Liver (tissue), 9 donors: ENCODE measurements around the gene BOD1L2. TPM values are rescaled to one million over a fixed set of nuclear protein-coding genes. Genes with fewer than 3 reads are reported as not detected.

Experiments
- DNase-seq: peaks from one replicate; pipeline ENCODE4 v3.0.0-alpha.2; 2017; ENCODE audit warnings: low spot score
- H3K27ac ChIP-seq, 2 donors: one replicate each; pipeline ENCODE4 v1.7.0; 2013; ENCODE audit warnings: inconsistent platforms in 2 of 2, low read length in 2 of 2, control low read depth in 1 of 2, low read depth in 1 of 2, mild to moderate bottlenecking in 1 of 2
- H3K27me3 ChIP-seq, 4 donors: one replicate each; pipeline versions ENCODE4 v1.6.1 to v1.7.0; 2013; ENCODE audit warnings: low read length in 3 of 4, inconsistent platforms in 1 of 4, mild to moderate bottlenecking in 1 of 4, moderate library complexity in 1 of 4; ENCODE audit not compliant: control insufficient read depth in 4 of 4, insufficient read depth in 4 of 4
- H3K36me3 ChIP-seq, 4 donors: one replicate each; pipeline versions ENCODE4 v1.6.1 to v1.7.0; 2013; ENCODE audit warnings: low read length in 3 of 4, mild to moderate bottlenecking in 3 of 4, low read depth in 1 of 4, moderate library complexity in 1 of 4; ENCODE audit not compliant: control insufficient read depth in 4 of 4, insufficient read depth in 3 of 4
- H3K4me1 ChIP-seq, 4 donors: one replicate each; pipeline versions ENCODE4 v1.6.1 to v1.7.0; 2013; ENCODE audit warnings: low read length in 3 of 4, mild to moderate bottlenecking in 3 of 4, moderate library complexity in 1 of 4; ENCODE audit not compliant: control insufficient read depth in 4 of 4, insufficient read depth in 4 of 4
- H3K4me3 ChIP-seq, 3 donors: one replicate each; pipeline versions ENCODE4 v1.6.1 to v1.7.0; 2013; ENCODE audit warnings: low read length in 3 of 3, control low read depth in 1 of 3, low read depth in 1 of 3, mild to moderate bottlenecking in 1 of 3
- H3K9ac ChIP-seq, 2 donors: one replicate each; pipeline ENCODE4 v1.7.0; 2013; ENCODE audit warnings: low read length in 2 of 2, mild to moderate bottlenecking in 2 of 2, moderate library complexity in 2 of 2, control low read depth in 1 of 2, low read depth in 1 of 2
- H3K9me3 ChIP-seq, 4 donors: one replicate each; pipeline versions ENCODE4 v1.6.1 to v1.7.0; 2013; ENCODE audit warnings: low read length in 3 of 4; ENCODE audit not compliant: control insufficient read depth in 4 of 4
- EGR1 ChIP-seq, 2 donors: IDR thresholded peaks; 2 replicates each; pipeline ENCODE4 v1.6.1; 2016 to 2018; ENCODE audit warnings: antibody characterized with exemption in 2 of 2, low read depth in 2 of 2
- FOXA1 ChIP-seq: IDR thresholded peaks from 2 replicates; pipeline ENCODE4 v1.6.1; 2016; ENCODE audit warnings: antibody characterized with exemption
- FOXA2 ChIP-seq: IDR thresholded peaks from 2 replicates; pipeline ENCODE4 v1.6.1; 2016; ENCODE audit warnings: antibody characterized with exemption
- GABPA ChIP-seq, 2 donors: IDR thresholded peaks in 1 of 2; conservative IDR thresholded peaks in 1 of 2; 2 replicates each; pipeline ENCODE4 v1.6.1; 2016; ENCODE audit warnings: antibody characterized with exemption in 2 of 2, mild to moderate bottlenecking in 1 of 2, moderate library complexity in 1 of 2
- HNF4A ChIP-seq, 2 donors: conservative IDR thresholded peaks; 2 replicates each; pipeline ENCODE4 v1.6.1; 2016; ENCODE audit warnings: antibody characterized with exemption in 2 of 2, mild to moderate bottlenecking in 2 of 2
- HNF4G ChIP-seq: IDR thresholded peaks from 2 replicates; pipeline ENCODE4 v1.6.1; 2016; ENCODE audit warnings: antibody characterized with exemption
- JUND ChIP-seq, 2 donors: IDR thresholded peaks; 2 replicates each; pipeline ENCODE4 v1.6.1; 2016; ENCODE audit warnings: antibody characterized with exemption in 2 of 2
- NR2F2 ChIP-seq: IDR thresholded peaks from 2 replicates; pipeline ENCODE4 v1.6.1; 2016; ENCODE audit warnings: antibody characterized with exemption
- RAD21 ChIP-seq, 2 donors: IDR thresholded peaks; 2 replicates each; pipeline ENCODE4 v1.6.1; 2016; ENCODE audit warnings: antibody characterized with exemption in 2 of 2, mild to moderate bottlenecking in 2 of 2
- REST ChIP-seq: IDR thresholded peaks from 2 replicates; pipeline ENCODE4 v1.6.1; 2016; ENCODE audit warnings: antibody characterized with exemption, mild to moderate bottlenecking
- RXRA ChIP-seq, 2 donors: IDR thresholded peaks; 2 replicates each; pipeline ENCODE4 v1.6.1; 2017 to 2018; ENCODE audit warnings: antibody characterized with exemption in 2 of 2, mild to moderate bottlenecking in 1 of 2
- SP1 ChIP-seq: IDR thresholded peaks from 2 replicates; pipeline ENCODE4 v1.6.1; 2018; ENCODE audit warnings: antibody characterized with exemption, mild to moderate bottlenecking
- TAF1 ChIP-seq: conservative IDR thresholded peaks from 2 replicates; pipeline ENCODE4 v1.6.1; 2016; ENCODE audit warnings: antibody characterized with exemption, mild to moderate bottlenecking
- YY1 ChIP-seq: IDR thresholded peaks from 2 replicates; pipeline ENCODE4 v1.6.1; 2016; ENCODE audit warnings: antibody characterized with exemption, mild to moderate bottlenecking
- ZBTB33 ChIP-seq: IDR thresholded peaks from 2 replicates; pipeline ENCODE4 v1.6.1; 2016; ENCODE audit warnings: antibody characterized with exemption
- WGBS: extraction: QIAGEN DNeasy Blood & Tissue Kit; methylation state at CpG from one replicate; pipeline ENCODE4 v1.1.7; 2013; 5-methylcytosine and 5-hydroxymethylcytosine counted together
- polyA plus RNA-seq, 2 donors: library from polyadenylated mRNA; stranded (reverse) in 1 of 2; unstranded in 1 of 2; fragments of 200-250 nt in 1 of 2; fragments of >200 nt in 1 of 2; fragmentation: Nextera tagmentation in 1 of 2; extraction: Ambion mirVana in 1 of 2; gene quantifications; one replicate each; pipeline versions ENCODE4 v1.2.1 to v1.2.3, GENCODE V29; 2013 to 2015
- total RNA-seq, 2 donors: library from RNA; depleted of rRNA; stranded (reverse); fragments of >200 nt; gene quantifications; one replicate each; pipeline ENCODE4 v1.2.3, GENCODE V29; 2014
- TF ChIP-seq, protein P1 (sequence below): IDR thresholded peaks from 2 replicates; pipeline ENCODE4 v1.6.1; 2016; ENCODE audit warnings: antibody characterized with exemption
- TF ChIP-seq, protein P2 (sequence below): IDR thresholded peaks from 2 replicates; pipeline ENCODE4 v1.6.1; 2016; ENCODE audit warnings: antibody characterized with exemption
- TF ChIP-seq, protein P3 (sequence below): fragments of 150-350 bp; IDR thresholded peaks from 2 replicates; pipeline ENCODE4 v1.5.1; 2017; ENCODE audit warnings: improper control_type of control experiment, low read depth, low read length; ENCODE audit not compliant: missing input control
- donor health status: healthy.
- donor health status: healthy.
- donor health status: healthy.
- donor health status: healthy.
- donor health status: healthy.

BOD1L2 gene
- total and polyA plus RNA-seq, 4 donors, result not detected

GRCh38 chr18:57171026-57171425 lies 24.1 kb downstream of the BOD1L2 start:
- Histone ChIP-seq H3K9ac (no peak overlapping the region), H3K9me3 (no peaks in the 10 kb centered on the region), H3K27ac (no peak overlapping the region), H3K4me1 (no peaks in the 10 kb centered on the region), H3K27me3 (no peaks in the 10 kb centered on the region), H3K4me3 (no peak overlapping the region), H3K36me3 (no peaks in the 10 kb centered on the region)
- no peak for DNase-seq
- 85% methylated on average over 1 of the region's 1 CpG for WGBS
- TF ChIP-seq REST (no peak), EGR1 (IDR thresholded peaks at IDR 0.05; ENCODE audit: low read depth in 2 of 2) (no peak), GABPA (IDR thresholded peaks at IDR 0.05 in 1 of 2, conservative IDR thresholded peaks at IDR 0.05 in 1 of 2) (no peak), SP1 (no peak), FOXA1 (no peak), HNF4A (conservative IDR thresholded peaks at IDR 0.05) (no peak), RXRA (IDR thresholded peaks at IDR 0.05) (no peak), YY1 (no peak), JUND (IDR thresholded peaks at IDR 0.05) (no peak), TAF1 (no peak), ZBTB33 (no peak), NR2F2 (no peak), HNF4G (no peak), FOXA2 (no peak), RAD21 (IDR thresholded peaks at IDR 0.05) (no peak)
- TF ChIP-seq, protein P1, sequence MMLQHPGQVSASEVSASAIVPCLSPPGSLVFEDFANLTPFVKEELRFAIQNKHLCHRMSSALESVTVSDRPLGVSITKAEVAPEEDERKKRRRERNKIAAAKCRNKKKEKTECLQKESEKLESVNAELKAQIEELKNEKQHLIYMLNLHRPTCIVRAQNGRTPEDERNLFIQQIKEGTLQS, result no peak
- TF ChIP-seq, protein P2, sequence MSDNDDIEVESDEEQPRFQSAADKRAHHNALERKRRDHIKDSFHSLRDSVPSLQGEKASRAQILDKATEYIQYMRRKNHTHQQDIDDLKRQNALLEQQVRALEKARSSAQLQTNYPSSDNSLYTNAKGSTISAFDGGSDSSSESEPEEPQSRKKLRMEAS, result no peak
- TF ChIP-seq, protein P3, sequence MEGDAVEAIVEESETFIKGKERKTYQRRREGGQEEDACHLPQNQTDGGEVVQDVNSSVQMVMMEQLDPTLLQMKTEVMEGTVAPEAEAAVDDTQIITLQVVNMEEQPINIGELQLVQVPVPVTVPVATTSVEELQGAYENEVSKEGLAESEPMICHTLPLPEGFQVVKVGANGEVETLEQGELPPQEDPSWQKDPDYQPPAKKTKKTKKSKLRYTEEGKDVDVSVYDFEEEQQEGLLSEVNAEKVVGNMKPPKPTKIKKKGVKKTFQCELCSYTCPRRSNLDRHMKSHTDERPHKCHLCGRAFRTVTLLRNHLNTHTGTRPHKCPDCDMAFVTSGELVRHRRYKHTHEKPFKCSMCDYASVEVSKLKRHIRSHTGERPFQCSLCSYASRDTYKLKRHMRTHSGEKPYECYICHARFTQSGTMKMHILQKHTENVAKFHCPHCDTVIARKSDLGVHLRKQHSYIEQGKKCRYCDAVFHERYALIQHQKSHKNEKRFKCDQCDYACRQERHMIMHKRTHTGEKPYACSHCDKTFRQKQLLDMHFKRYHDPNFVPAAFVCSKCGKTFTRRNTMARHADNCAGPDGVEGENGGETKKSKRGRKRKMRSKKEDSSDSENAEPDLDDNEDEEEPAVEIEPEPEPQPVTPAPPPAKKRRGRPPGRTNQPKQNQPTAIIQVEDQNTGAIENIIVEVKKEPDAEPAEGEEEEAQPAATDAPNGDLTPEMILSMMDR, result no peak
